DOHH2 (cell line): Measurements from ENCODE around the gene PALM3.

ENCODE experiments used
- H3F3A ChIP-seq: fragments of 200-600 bp; sonication (generic), shearing (Covaris generic); 2 replicates; pipeline ENCODE4 v1.6.0; 2016; ENCODE audit warnings: antibody characterized with exemption, mild to moderate bottlenecking; ENCODE audit not compliant: control insufficient read depth, insufficient read depth
- H3K27ac ChIP-seq: fragments of 200-600 bp; sonication (generic); 2 replicates; pipeline ENCODE4 v1.5.1; 2014; ENCODE audit warnings: low read depth, mild to moderate bottlenecking, low read length, moderate library complexity
- H3K27me3 ChIP-seq: fragments of 200-600 bp; sonication (generic); 2 replicates; pipeline ENCODE4 v1.6.1; 2014; ENCODE audit warnings: mild to moderate bottlenecking, low read length, mixed read lengths; ENCODE audit not compliant: control insufficient read depth
- H3K36me3 ChIP-seq: fragments of 200-600 bp; sonication (generic); 2 replicates; pipeline ENCODE4 v1.6.1; 2014; ENCODE audit warnings: mild to moderate bottlenecking, low read length, moderate library complexity, mixed read lengths; ENCODE audit not compliant: control insufficient read depth
- H3K4me1 ChIP-seq: fragments of 200-600 bp; sonication (generic); 2 replicates; pipeline ENCODE4 v1.6.1; 2014; ENCODE audit warnings: mild to moderate bottlenecking, low read length, mixed read lengths; ENCODE audit not compliant: control insufficient read depth
- H3K4me2 ChIP-seq: fragments of 200-600 bp; sonication (generic); 2 replicates; pipeline ENCODE4 v1.6.0; 2014; ENCODE audit warnings: mild to moderate bottlenecking, low read length, moderate library complexity
- H3K4me3 ChIP-seq: fragments of 200-600 bp; sonication (generic); 2 replicates; pipeline ENCODE4 v1.5.1; 2014; ENCODE audit warnings: mild to moderate bottlenecking, low read length, mixed read lengths
- H3K79me2 ChIP-seq: fragments of 200-600 bp; sonication (generic); 2 replicates; pipeline ENCODE4 v1.6.1; 2014; ENCODE audit warnings: mild to moderate bottlenecking, low read length, mixed read lengths; ENCODE audit not compliant: control insufficient read depth
- H3K9me2 ChIP-seq: fragments of 200-600 bp; sonication (generic); replicated peaks from 2 replicates; pipeline ENCODE4 v1.6.1; 2014; ENCODE audit warnings: mild to moderate bottlenecking, low read length, mixed read lengths; ENCODE audit not compliant: control insufficient read depth
- H3K9me3 ChIP-seq: fragments of 200-600 bp; sonication (generic); 2 replicates; pipeline ENCODE4 v1.6.1; 2014; ENCODE audit warnings: antibody characterized with exemption, low read length, mixed read lengths; ENCODE audit not compliant: control insufficient read depth, insufficient read depth
- H4K20me1 ChIP-seq: fragments of 200-600 bp; sonication (generic); 2 replicates; pipeline ENCODE4 v1.6.0; 2014; ENCODE audit warnings: low read depth, mild to moderate bottlenecking, antibody characterized with exemption, low read length, moderate library complexity; ENCODE audit not compliant: control insufficient read depth, insufficient read depth
- EZH2phosphoT487 ChIP-seq: fragments of 200-600 bp; sonication (generic); IDR thresholded peaks from 2 replicates; pipeline ENCODE4 v1.6.1; 2017; ENCODE audit warnings: borderline replicate concordance, mild to moderate bottlenecking, antibody characterized with exemption, low read length, moderate library complexity, mixed read lengths
- TF ChIP-seq, protein P1 (sequence below): fragments of 200-600 bp; sonication (generic); IDR thresholded peaks from one replicate; pipeline ENCODE4 v1.5.1; 2014; ENCODE audit warnings: antibody characterized with exemption, mild to moderate bottlenecking, low read depth, low read length; ENCODE audit not compliant: poor library complexity, severe bottlenecking

The PALM3 gene

GRCh38 chr19:14102756-14103155, 40.9 kb upstream of the PALM3 start:
- H3K36me3 ChIP-seq = peaks cover 6% of the 10 kb centered on the region; the same call in 1 of the 2 replicates
- no peaks in the 10 kb centered on the region for H4K20me1 ChIP-seq
- H3K4me2 ChIP-seq = no peak overlapping the region
- H3K27ac ChIP-seq = no peak overlapping the region
- H3F3A ChIP-seq = no peaks in the 10 kb centered on the region
- no peaks in the 10 kb centered on the region for H3K9me2 ChIP-seq
- no peaks in the 10 kb centered on the region for H3K79me2 ChIP-seq
- TF ChIP-seq, protein P1, sequence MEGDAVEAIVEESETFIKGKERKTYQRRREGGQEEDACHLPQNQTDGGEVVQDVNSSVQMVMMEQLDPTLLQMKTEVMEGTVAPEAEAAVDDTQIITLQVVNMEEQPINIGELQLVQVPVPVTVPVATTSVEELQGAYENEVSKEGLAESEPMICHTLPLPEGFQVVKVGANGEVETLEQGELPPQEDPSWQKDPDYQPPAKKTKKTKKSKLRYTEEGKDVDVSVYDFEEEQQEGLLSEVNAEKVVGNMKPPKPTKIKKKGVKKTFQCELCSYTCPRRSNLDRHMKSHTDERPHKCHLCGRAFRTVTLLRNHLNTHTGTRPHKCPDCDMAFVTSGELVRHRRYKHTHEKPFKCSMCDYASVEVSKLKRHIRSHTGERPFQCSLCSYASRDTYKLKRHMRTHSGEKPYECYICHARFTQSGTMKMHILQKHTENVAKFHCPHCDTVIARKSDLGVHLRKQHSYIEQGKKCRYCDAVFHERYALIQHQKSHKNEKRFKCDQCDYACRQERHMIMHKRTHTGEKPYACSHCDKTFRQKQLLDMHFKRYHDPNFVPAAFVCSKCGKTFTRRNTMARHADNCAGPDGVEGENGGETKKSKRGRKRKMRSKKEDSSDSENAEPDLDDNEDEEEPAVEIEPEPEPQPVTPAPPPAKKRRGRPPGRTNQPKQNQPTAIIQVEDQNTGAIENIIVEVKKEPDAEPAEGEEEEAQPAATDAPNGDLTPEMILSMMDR = no peak
- TF ChIP-seq EZH2phosphoT487 = no peak
- no peaks in the 10 kb centered on the region for H3K4me1 ChIP-seq
- no peak overlapping the region for H3K4me3 ChIP-seq
- no peaks in the 10 kb centered on the region for H3K27me3 ChIP-seq
- H3K9me3 ChIP-seq = no peaks in the 10 kb centered on the region

- H3K79me2 ChIP-seq = no peaks in the 10 kb centered on the region
- H3K4me2 ChIP-seq = no peak overlapping the region
- H3K4me1 ChIP-seq = no peaks in the 10 kb centered on the region
- H4K20me1 ChIP-seq = no peaks in the 10 kb centered on the region
- no peaks in the 10 kb centered on the region for H3K27me3 ChIP-seq
- no peaks in the 10 kb centered on the region for H3K9me2 ChIP-seq
- H3K9me3 ChIP-seq = no peaks in the 10 kb centered on the region
- no peak overlapping the region for H3K27ac ChIP-seq
- no peak overlapping the region for H3K4me3 ChIP-seq
- TF ChIP-seq, protein P1 = no peak
- TF ChIP-seq EZH2phosphoT487 = no peak
- no peaks in the 10 kb centered on the region for H3F3A ChIP-seq
- H3K36me3 ChIP-seq = peaks cover 6% of the 10 kb centered on the region; the same call in 1 of the 2 replicates
Measured at GRCh38 chr19:14102102-14102696, 40.3 kb upstream of the PALM3 start.

- Histone ChIP-seq H3K9me2 (no peaks in the 10 kb centered on the region), H3K27ac (no peak overlapping the region), H3K9me3 (no peaks in the 10 kb centered on the region), H3F3A (no peaks in the 10 kb centered on the region), H3K79me2 (no peaks in the 10 kb centered on the region), H3K4me1 (no peaks in the 10 kb centered on the region), H3K4me2 (no peak overlapping the region), H3K4me3 (no peak overlapping the region), H3K27me3 (no peaks in the 10 kb centered on the region), H4K20me1 (no peaks in the 10 kb centered on the region), H3K36me3 (peaks cover 8% of the 10 kb centered on the region; the same call in 1 of the 2 replicates)
- no peak for TF ChIP-seq EZH2phosphoT487
- TF ChIP-seq, protein P1 = no peak
Measured at GRCh38 chr19:14101003-14101545, 39.2 kb upstream of the PALM3 start.
